A549 treated with AZD9567 at 1 μM for 4 hours (cell line): ENCODE measurements around the gene PANK2. TPM values are rescaled to one million over a fixed set of nuclear protein-coding genes. Genes with fewer than 3 reads are reported as not detected.

ENCODE experiments used
- total RNA-seq: library from RNA; stranded (reverse); fragments of 200-300 nt; extraction: Qiagen RNA extraction; gene quantifications from 5 replicates; pipeline ENCODE4 v1.2.3, GENCODE V29; 2022; ENCODE audit not compliant: insufficient read depth

Gene PANK2
- total RNA-seq = 55.0 to 59.2 TPM (median 56.6 TPM) in 5 replicates

DNA sequence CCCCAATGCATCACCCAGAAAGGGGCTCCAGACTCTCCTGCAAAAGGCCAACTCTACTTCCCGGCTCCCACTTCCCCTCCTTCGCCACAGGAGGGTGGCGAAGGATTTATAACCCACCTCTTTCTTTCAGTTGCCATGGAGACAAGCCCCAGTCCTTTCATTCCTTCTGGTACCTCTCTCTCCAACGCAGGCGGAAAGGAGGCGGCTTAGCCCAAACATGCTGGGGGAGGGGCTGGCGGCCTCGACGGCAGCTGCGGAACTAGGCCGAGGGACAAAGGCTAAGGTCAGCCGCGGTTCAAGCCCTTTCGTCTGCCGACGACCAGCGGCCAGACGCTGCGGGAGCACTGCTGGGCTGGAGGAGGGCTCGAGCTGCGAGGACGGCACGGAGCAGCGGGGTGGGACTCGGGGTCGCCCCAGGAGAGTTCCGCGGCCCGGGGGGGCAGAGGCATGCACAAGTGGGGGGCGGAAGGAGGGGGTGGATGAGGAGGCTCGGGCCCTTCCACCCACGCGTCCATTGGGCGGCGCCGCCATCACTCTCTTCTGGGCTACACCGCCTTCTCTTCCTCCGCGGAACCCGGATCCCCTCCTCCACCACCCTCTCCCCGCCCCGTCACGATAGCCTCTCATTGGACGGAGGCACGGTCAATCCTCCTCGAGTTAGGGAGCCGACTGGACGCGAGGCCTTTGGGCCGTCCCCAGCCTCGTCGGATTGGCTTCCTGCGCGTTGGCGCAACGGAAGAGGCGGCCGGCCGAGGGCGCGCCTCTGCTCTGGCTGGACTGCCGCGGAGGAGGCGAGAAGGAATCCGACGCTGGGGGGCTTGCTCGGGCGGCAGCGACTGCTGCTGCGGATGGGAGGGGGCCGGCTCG, at the start of gene PANK2:
Gene PANK2 (plus strand): TSS at position 766 of the 867 bp plus-strand sequence.

GRCh38 chr20:3846740-3847428, 42.3 kb upstream of the PANK2 start, which contains the start of gene MAVS:
MAVS (plus strand) TSS chr20:3846834; CDS start chr20:3854625, 7,791 bp downstream.

Other genes with a start within 250 kb of the PANK2 start
- gene GFRA4, start 226.0 kb upstream of the PANK2 start, total RNA-seq = not detected in 5 replicates
- 0.06 to 0.09 TPM (median 0.06 TPM) in 3 of 5 replicates, not detected in the others for gene ADAM33, start 207.4 kb upstream of the PANK2 start, total RNA-seq
- 0.01 to 0.03 TPM (median 0.03 TPM) in 3 of 5 replicates, not detected in the others for gene SIGLEC1, start 176.8 kb upstream of the PANK2 start, total RNA-seq
- 0.46 to 0.70 TPM (median 0.56 TPM) in 4 of 5 replicates, not detected in the other for gene HSPA12B, start 156.7 kb upstream of the PANK2 start, total RNA-seq
- gene ADISSP, start 121.6 kb upstream of the PANK2 start, total RNA-seq = 127 to 178 TPM (median 163 TPM) in 5 replicates
- 2.0 to 2.4 TPM (median 2.1 TPM) in 4 of 5 replicates, not detected in the other for gene SPEF1, start 107.9 kb upstream of the PANK2 start, total RNA-seq
- 112 to 119 TPM (median 115 TPM) in 5 replicates for gene CENPB, start 102.6 kb upstream of the PANK2 start, total RNA-seq
- 174 to 209 TPM (median 207 TPM) in 5 replicates for gene CDC25B, start 93.1 kb upstream of the PANK2 start, total RNA-seq
- gene AP5S1, start 68.8 kb upstream of the PANK2 start, total RNA-seq = 18.0 to 19.7 TPM (median 18.7 TPM) in 5 replicates
- gene MAVS, start 42.6 kb upstream of the PANK2 start, total RNA-seq = 19.0 to 22.4 TPM (median 21.8 TPM) in 5 replicates
- 14.0 to 18.8 TPM (median 16.0 TPM) in 5 replicates for gene RNF24, start 126.2 kb downstream of the PANK2 start, total RNA-seq